ENCODE data around the gene GPC6.

GRCh38 chr13:93834051-93834450 lies 607.4 kb downstream of the GPC6 start:
- TF ChIP-seq, protein P1, sequence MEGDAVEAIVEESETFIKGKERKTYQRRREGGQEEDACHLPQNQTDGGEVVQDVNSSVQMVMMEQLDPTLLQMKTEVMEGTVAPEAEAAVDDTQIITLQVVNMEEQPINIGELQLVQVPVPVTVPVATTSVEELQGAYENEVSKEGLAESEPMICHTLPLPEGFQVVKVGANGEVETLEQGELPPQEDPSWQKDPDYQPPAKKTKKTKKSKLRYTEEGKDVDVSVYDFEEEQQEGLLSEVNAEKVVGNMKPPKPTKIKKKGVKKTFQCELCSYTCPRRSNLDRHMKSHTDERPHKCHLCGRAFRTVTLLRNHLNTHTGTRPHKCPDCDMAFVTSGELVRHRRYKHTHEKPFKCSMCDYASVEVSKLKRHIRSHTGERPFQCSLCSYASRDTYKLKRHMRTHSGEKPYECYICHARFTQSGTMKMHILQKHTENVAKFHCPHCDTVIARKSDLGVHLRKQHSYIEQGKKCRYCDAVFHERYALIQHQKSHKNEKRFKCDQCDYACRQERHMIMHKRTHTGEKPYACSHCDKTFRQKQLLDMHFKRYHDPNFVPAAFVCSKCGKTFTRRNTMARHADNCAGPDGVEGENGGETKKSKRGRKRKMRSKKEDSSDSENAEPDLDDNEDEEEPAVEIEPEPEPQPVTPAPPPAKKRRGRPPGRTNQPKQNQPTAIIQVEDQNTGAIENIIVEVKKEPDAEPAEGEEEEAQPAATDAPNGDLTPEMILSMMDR (IDR thresholded peaks at IDR 0.05; ENCODE audit: insufficient read depth, low read depth, low read length), result no peak
- TF ChIP-seq EZH2 (IDR thresholded peaks at IDR 0.05; ENCODE audit: insufficient read depth, low read length), result no peak

Measured in astrocyte (in vitro differentiated cells and primary cell).